K562 (cell line): ENCODE data around the gene WARS2. TPM values are rescaled to one million over a fixed set of nuclear protein-coding genes. Genes with fewer than 3 reads are reported as not detected.
A peak's percentile ranks its signal among the peaks of the same experiment; 100 is the strongest.

ENCODE experiments used
- ATAC-seq: fragments of 200-7000 bp; cut with Tn5 transposase; 3 replicates; pipeline ENCODE4 v1.9.1; 2020; ENCODE audit warnings: moderate library complexity
- BruUV-seq: library from RNA; stranded (reverse); fragments of 400-500 nt; replicated peaks from 2 replicates; lab custom pipeline; 2021; lab: Mats Ljungman, UMichigan
- CTCF ChIA-PET: fragments of 300-600 bp; formaldehyde crosslinking; extraction: SDS; loops from one replicate; lab custom pipeline; 2021; ENCODE audit warnings: low intra/inter-chr PET ratio; lab: Yijun Ruan, JAX
- POLR2A ChIA-PET: fragments of 300-600, 350-650 bp; sonication (Branson Sonifier 250); formaldehyde crosslinking; extraction: SDS; loops from one replicate; lab custom pipeline; 2021; ENCODE audit warnings: antibody characterized with exemption, inconsistent platforms; lab: Yijun Ruan, JAX
- DNase-seq, 4 experiments: peaks; one replicate each; pipeline versions ENCODE4 v3.0.0 to v3.0.0-alpha.2; 2011 to 2018; ENCODE audit warnings: low spot score in 3 of 4, mixed read lengths in 3 of 4; ENCODE audit errors: extremely low read depth in 1 of 4
- FAIRE-seq: peaks from 2 replicates; lab custom pipeline; 2011; peaks lifted over from hg19 to GRCh38; lab: Jason Lieb, UNC
- H2AFZ ChIP-seq: 2 replicates; pipeline ENCODE4 v1.6.0; 2011; ENCODE audit warnings: low read depth, low read length, control low read depth, inconsistent platforms
- H3K27ac ChIP-seq: fragments of 200-600 bp; 3 replicates; pipeline ENCODE4 v1.8.0; 2011; ENCODE audit warnings: low read depth, mild to moderate bottlenecking, control low read depth, inconsistent platforms, low read length, moderate library complexity, mixed read lengths; ENCODE audit errors: extremely low read depth
- H3K27me3 ChIP-seq, 2 experiments: fragments of 300-600 bp in 1 of 2; 2 replicates in 1 of 2; 3 replicates in 1 of 2; pipeline versions ENCODE4 v1.6.0 to v1.8.0; 2011; ENCODE audit warnings: inconsistent platforms in 2 of 2, low read length in 2 of 2, mild to moderate bottlenecking in 1 of 2, mixed read lengths in 1 of 2, moderate library complexity in 1 of 2; ENCODE audit not compliant: control insufficient read depth in 2 of 2, insufficient read depth in 2 of 2
- H3K36me3 ChIP-seq: fragments of 300-600 bp; 3 replicates; pipeline ENCODE4 v1.8.0; 2011; ENCODE audit warnings: mild to moderate bottlenecking, low read length, inconsistent platforms; ENCODE audit not compliant: control insufficient read depth, insufficient read depth
- H3K4me1 ChIP-seq, 2 experiments: fragments of 200-600 bp in 1 of 2; replicated peaks in 1 of 2; 2 replicates in 1 of 2; 3 replicates in 1 of 2; pipeline versions ENCODE4 v1.5.1 to v1.8.0; 2011; ENCODE audit warnings: inconsistent platforms in 2 of 2, low read length in 2 of 2, mild to moderate bottlenecking in 1 of 2, mixed read lengths in 1 of 2, moderate library complexity in 1 of 2; ENCODE audit not compliant: control insufficient read depth in 2 of 2, insufficient read depth in 2 of 2
- H3K4me2 ChIP-seq: 2 replicates; pipeline ENCODE4 v1.6.1; 2011; ENCODE audit warnings: low read length, control low read depth, inconsistent platforms, mixed read lengths; ENCODE audit not compliant: insufficient read depth
- H3K4me3 ChIP-seq: fragments of 200-600 bp; sonication (generic), shearing (Covaris generic); 2 replicates; pipeline ENCODE4 v1.5.1; 2016; ENCODE audit warnings: control low read depth, inconsistent platforms
- H3K79me2 ChIP-seq: fragments of 200-600 bp; 3 replicates; pipeline ENCODE4 v1.8.0; 2011; ENCODE audit warnings: low read length, inconsistent platforms; ENCODE audit not compliant: control insufficient read depth, insufficient read depth
- H3K9ac ChIP-seq, 2 experiments: 2 replicates each; pipeline versions ENCODE4 v1.6.0 to v1.6.1; 2011; ENCODE audit warnings: low read depth in 2 of 2, low read length in 2 of 2, control low read depth in 1 of 2, inconsistent platforms in 1 of 2, mild to moderate bottlenecking in 1 of 2, mixed read lengths in 1 of 2; ENCODE audit not compliant: insufficient read depth in 1 of 2
- H3K9me1 ChIP-seq: one replicate; pipeline ENCODE4 v1.6.0; 2011; ENCODE audit warnings: inconsistent platforms, mild to moderate bottlenecking, low read length, moderate library complexity; ENCODE audit not compliant: control insufficient read depth, insufficient read depth
- H3K9me3 ChIP-seq: replicated peaks from 2 replicates; pipeline ENCODE4 v1.5.1; 2011; ENCODE audit warnings: low read depth, low read length, inconsistent platforms; ENCODE audit not compliant: control insufficient read depth, insufficient read depth
- H4K20me1 ChIP-seq: replicated peaks from 2 replicates; pipeline ENCODE4 v1.6.1; 2011; ENCODE audit warnings: low read length, inconsistent platforms, mixed read lengths; ENCODE audit not compliant: control insufficient read depth, insufficient read depth
- CBX5 ChIP-seq: IDR thresholded peaks from 2 replicates; pipeline ENCODE4 v1.6.1; 2014; ENCODE audit warnings: low read depth, borderline replicate concordance
- CSDE1 ChIP-seq, 2 experiments: fragments of 450-650 bp; IDR thresholded peaks; 2 replicates each; pipeline ENCODE4 v1.6.1; 2016; ENCODE audit warnings: mild to moderate bottlenecking in 1 of 2
- DDX20 ChIP-seq: fragments of 450-650 bp; IDR thresholded peaks from 2 replicates; pipeline ENCODE4 v1.6.1; 2016; ENCODE audit warnings: missing genetic modification characterization, low read depth, mild to moderate bottlenecking, missing compliant biosample characterization, moderate library complexity
- GATAD2A ChIP-seq: fragments of 450-650 bp; IDR thresholded peaks from 2 replicates; pipeline ENCODE4 v1.6.1; 2017
- RBM25 ChIP-seq: fragments of 200-400 bp; formaldehyde crosslinking; IDR thresholded peaks from 2 replicates; pipeline ENCODE4 v1.6.1; 2018; ENCODE audit warnings: low read length, low read depth, moderate library complexity; ENCODE audit not compliant: severe bottlenecking
- SNIP1 ChIP-seq: fragments of 450-650 bp; IDR thresholded peaks from 2 replicates; pipeline ENCODE4 v1.7.1; 2017; ENCODE audit warnings: low read depth, mild to moderate bottlenecking
- TRIM28 ChIP-seq: fragments of 450-650 bp; IDR thresholded peaks from 2 replicates; pipeline ENCODE4 v1.6.1; 2017
- ZBTB7A ChIP-seq: IDR thresholded peaks from 2 replicates; pipeline ENCODE4 v1.6.1; 2011; ENCODE audit warnings: low read depth, mild to moderate bottlenecking, low read length, moderate library complexity, borderline replicate concordance; ENCODE audit not compliant: control insufficient read depth
- WGBS: fragments of 100-300 bp; shearing (Covaris generic); methylation state at CpG from one replicate; pipeline ENCODE4 v1.1.6; 2016; ENCODE audit warnings: low coverage, mixed read lengths; ENCODE audit not compliant: insufficient coverage; ENCODE audit errors: missing lambda C conversion rate; 5-methylcytosine and 5-hydroxymethylcytosine counted together
- in situ Hi-C: fragments of 300-500 bp; cut with MboI; formaldehyde crosslinking; loops from 4 replicates; pipeline ENCODE4 v1.15.0; 2018; ENCODE audit warnings: inconsistent platforms, mixed read lengths
- intact Hi-C: fragments of 100-400 bp; cut with micrococcal nuclease; formaldehyde crosslinking; loops from 2 replicates; pipeline ENCODE4 v1.14.2; 2022
- polyA plus RNA-seq, 8 experiments: library from polyadenylated mRNA; depleted of rRNA in 4 of 8; stranded (reverse) in 5 of 8; unstranded in 3 of 8; fragments of >200 nt; fragmentation: Nextera tagmentation in 2 of 8; fragmentation: Illumina TruSeq in 1 of 8; extraction: Ambion mirVana in 2 of 8; extraction: Trizol in 1 of 8; gene quantifications; 2 replicates each; pipeline versions ENCODE4 v1.2.1 to v1.2.3, GENCODE V29; 2011 to 2014; ENCODE audit warnings: inconsistent platforms in 1 of 8, missing spikeins in 1 of 8
- total RNA-seq, 7 experiments: library from RNA; depleted of rRNA in 6 of 7; stranded (reverse); fragments of >200 nt in 6 of 7; fragmentation: Illumina TruSeq in 2 of 7; extraction: Trizol in 2 of 7; gene quantifications; 2 replicates each; pipeline versions ENCODE4 v1.2.1 to v1.2.3, GENCODE V29; 2011 to 2021; ENCODE audit warnings: low replicate concordance in 1 of 7

The WARS2 gene
- total and polyA plus RNA-seq, 9 of the 15 experiments (the other 6 are each of a cell fraction or from before 2014, with no cell fraction given), result 5.7 to 18.0 (median 16.9) TPM

DNA sequence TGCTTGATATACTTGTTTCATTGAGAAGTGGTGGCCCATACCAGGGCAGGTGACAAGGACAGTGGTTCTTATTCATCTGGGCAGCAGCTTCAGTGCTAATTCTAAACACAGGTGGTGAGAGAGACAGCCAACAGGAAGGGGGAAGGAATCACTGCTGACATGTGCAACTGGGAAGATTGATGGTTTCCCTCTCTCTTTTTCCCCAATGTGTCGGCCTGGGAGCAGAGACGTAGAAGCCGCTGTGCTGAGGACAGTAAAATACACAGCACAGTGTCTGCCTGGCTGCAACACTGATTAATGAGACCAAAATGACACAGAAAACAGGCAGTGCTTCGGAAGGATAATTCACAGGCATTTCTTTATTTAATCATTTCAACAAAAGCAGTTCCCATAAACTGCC is 48.8 kb downstream of the WARS2 start (continued):
- no peak for TF ChIP-seq RBM25

DNA sequence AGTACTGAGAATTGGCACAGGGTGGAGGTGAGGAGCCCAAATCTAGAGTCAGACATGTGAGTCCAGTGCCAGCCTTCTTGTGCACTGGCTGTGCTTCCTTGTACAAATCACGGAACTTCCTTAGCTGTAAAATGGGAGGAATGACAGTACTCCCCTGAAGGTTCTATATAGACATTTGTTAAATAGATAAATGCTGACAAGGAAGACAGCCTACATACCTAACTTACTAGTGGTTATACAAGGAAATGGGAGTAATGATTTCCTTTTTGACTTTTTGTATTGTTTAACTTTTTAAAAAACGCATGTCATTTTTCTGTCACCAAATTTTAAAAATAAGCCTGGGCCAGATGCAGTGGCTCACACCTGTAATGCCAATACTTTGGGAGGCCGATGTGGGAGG is 50.2 kb downstream of the WARS2 start:
- in situ Hi-C loops, result no loop called here

DNA sequence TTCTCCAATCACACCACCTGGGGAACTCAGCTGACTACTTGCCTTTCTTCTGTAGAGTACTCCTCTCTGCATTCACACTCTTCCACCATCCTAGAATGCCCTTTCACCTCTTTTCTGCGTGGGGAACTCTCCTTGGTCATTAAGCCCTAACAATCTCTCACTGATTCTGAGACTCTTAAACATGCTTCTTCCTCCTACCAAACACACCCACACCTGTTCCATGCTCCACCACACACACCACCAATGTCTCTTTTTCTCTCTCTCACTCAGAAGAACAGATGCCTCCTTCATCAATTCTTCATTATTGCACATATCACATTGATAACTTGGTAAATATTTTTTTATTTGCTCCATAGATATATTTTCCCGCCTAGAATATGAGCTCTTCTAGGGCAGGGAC is 53.6 kb downstream of the WARS2 start:
- no peak overlapping the region for H3K27ac ChIP-seq
- in situ Hi-C loops, result no loop called here
- H3K79me2 ChIP-seq, result no peaks in the 10 kb centered on the region
- DNase-seq, result no peak
- ChIA-PET POLR2A (no interaction called here), CTCF (no interaction called here)
- no peaks in the 10 kb centered on the region for H3K27me3 ChIP-seq
- no peak for ATAC-seq
- BruUV-seq, result no TSS peak
- H3K4me3 ChIP-seq, result no peak overlapping the region
- H3K9me1 ChIP-seq, result no peaks in the 10 kb centered on the region
- no peak for TF ChIP-seq CSDE1 (IDR thresholded peaks at IDR 0.05)
- TF ChIP-seq ZBTB7A, result no peak
- no peak for FAIRE-seq
- no peak overlapping the region for H2AFZ ChIP-seq
- 0 out of 5 replicates have a peak, but pooled peaks cover 0 to 3% of the 10 kb centered on the region in 2 experiments for H3K4me1 ChIP-seq
- H3K36me3 ChIP-seq, result no peaks in the 10 kb centered on the region
- H3K9ac ChIP-seq, result no peak overlapping the region
- intact Hi-C loops, result loop anchor here (10.0 kb wide), 1 partner anchor 58 kb away; the partner anchor contains the start of gene WARS2
- H3K9me3 ChIP-seq, result no peaks in the 10 kb centered on the region
- no peak overlapping the region for H3K4me2 ChIP-seq
- no peaks in the 10 kb centered on the region for H4K20me1 ChIP-seq
- WGBS, result 4% methylated on average over 2 of the region's 2 CpGs

More for the DNA sequence above, 50.2 kb downstream of the WARS2 start:
- no TSS peak for BruUV-seq
- Histone ChIP-seq H2AFZ (no peak overlapping the region), H4K20me1 (no peaks in the 10 kb centered on the region), H3K79me2 (no peaks in the 10 kb centered on the region), H3K27me3 (no peaks in the 10 kb centered on the region), H3K4me2 (no peak overlapping the region), H3K9me3 (no peaks in the 10 kb centered on the region), H3K4me1 (no peaks in the 10 kb centered on the region), H3K4me3 (no peak overlapping the region), H3K9ac (no peak overlapping the region), H3K9me1 (no peaks in the 10 kb centered on the region), H3K36me3 (no peaks in the 10 kb centered on the region), H3K27ac (no peak overlapping the region)
- CTCF ChIA-PET, result no interaction called here
- POLR2A ChIA-PET, result interaction anchor here (0.9 to 1.2 kb wide), 2 partner anchors 13 to 52 kb away, joined by 3 to 4 read pairs; no protein-coding TSS in a partner anchor
- WGBS, result 51% methylated on average over 3 of the region's 3 CpGs
- ATAC-seq (no peak), DNase-seq (no peak), FAIRE-seq (no peak)
- intact Hi-C loops, result no loop called here
- TF ChIP-seq GATAD2A, result no peak
- 0 out of 2 replicates have a peak, but pooled peaks have one; percentile 44 for TF ChIP-seq TRIM28
- TF ChIP-seq CBX5, result 0 out of 2 replicates have a peak, but pooled peaks have one; percentile 12
- TF ChIP-seq DDX20 (tag), result no peak
- no peak for TF ChIP-seq SNIP1
